ENCODE data around the gene BICDL2.
"Not testable (repeated sequence)": the region's sequence is repeated elsewhere in the genome, so short reads cannot be mapped to it uniquely, and the experiment has no call there.

BICDL2 gene

GRCh38 chr16:3036726-3037315 lies at the start of gene BICDL2:
TSS of gene BICDL2 (minus strand) at chr16:3036944. CDS start at chr16:3035496, 1,448 bp downstream.
- DNase-seq: peak; percentile 73

- DNase-seq: no peak
Measured at GRCh38 chr16:3085868-3086595, 49.3 kb upstream of the BICDL2 start.

GRCh38 chr16:3084969-3085670 lies 48.4 kb upstream of the BICDL2 start:
- no peak for DNase-seq

GRCh38 chr16:3084491-3084890 lies 47.7 kb upstream of the BICDL2 start:
- no peak for DNase-seq

DNA sequence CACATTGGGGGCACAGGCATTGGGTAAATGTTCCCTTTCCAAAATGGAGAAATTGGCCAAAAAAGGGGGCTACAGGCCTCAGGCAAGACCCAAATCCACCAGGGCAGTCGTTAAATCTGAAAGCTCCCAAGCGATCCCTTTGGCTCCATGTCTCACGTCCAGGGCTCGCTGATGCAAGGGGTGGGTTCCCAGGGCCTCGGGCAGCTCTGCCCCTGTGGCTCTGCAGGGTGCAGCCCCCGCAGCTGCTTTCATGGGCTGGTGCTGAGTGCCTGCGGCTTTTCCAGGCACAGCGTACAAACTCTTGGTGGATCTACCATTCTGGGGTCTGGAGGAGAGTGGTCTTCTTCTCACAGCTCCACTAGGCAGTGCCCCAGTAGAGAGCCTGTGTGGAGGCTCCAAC lies 46.7 kb upstream of the BICDL2 start:
- not testable (repeated sequence) for DNase-seq

- not testable (repeated sequence) for DNase-seq
Measured at GRCh38 chr16:3081957-3082356, 45.2 kb upstream of the BICDL2 start.

DNA sequence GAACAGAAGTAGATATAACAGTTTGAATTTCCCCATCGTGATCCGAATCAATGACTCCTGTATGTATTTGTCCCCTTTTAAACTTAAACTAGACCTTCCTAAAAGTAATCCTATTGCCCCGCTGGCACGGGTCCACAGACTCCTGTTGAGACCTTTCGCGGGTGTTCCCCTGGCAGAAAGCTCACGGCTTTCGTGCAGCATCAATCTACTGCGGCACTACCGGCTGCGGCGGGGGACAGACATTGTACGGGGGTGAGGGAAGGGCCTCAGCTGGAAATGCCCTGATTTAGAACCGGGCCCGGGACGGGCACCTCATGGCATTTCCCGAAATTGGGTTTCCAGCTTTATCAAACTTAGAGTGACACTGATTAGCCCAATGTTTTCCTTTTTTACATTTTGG lies 43.3 kb upstream of the BICDL2 start:
- DNase-seq: no peak

DNA sequence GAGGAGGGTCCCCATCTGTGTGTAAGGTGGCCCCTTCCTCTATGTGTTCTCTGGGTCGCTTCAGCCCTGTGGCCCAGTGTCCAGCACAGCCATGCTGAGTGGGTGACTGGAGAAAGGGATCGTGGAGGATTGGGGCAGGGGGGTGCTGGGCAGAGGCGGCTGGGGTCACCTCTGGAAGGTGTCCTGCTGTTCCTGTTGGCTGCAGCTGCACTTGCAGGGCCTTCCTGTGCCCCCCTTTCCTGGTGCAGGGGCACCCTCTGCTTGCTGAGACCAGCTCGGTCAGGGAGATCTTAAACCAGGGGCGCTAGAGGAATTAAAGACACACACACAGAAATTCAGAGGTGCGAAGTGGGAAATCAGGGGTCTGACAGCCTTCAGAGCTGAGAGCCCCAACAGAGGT lies 39.8 kb upstream of the BICDL2 start:
- DNase-seq: no peak

GRCh38 chr16:3075946-3076345 lies 39.2 kb upstream of the BICDL2 start:
- DNase-seq: not testable (repeated sequence)

DNA sequence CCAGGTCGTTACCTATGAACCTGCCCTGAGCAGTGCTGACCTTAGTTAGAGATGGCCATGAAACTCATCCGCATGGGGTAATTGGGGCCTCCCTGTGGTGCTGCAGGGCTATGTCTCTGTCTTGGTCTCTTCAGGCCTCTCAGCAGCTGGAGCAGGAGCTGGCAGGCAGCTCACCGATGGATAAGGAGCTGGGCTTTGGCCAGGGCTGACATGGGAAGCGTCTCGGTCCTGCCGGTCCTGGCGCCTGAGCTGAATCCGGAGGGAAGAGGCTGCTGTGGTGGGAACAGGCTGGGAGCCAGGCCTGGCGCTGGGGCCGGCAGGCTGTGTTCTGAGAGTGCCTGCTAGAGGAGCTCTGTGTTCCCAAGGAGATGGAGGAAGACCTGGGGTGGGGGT lies 38.8 kb upstream of the BICDL2 start:
- no peak for DNase-seq

- DNase-seq: no peak
Measured at GRCh38 chr16:3074860-3075522, 38.2 kb upstream of the BICDL2 start.

DNA sequence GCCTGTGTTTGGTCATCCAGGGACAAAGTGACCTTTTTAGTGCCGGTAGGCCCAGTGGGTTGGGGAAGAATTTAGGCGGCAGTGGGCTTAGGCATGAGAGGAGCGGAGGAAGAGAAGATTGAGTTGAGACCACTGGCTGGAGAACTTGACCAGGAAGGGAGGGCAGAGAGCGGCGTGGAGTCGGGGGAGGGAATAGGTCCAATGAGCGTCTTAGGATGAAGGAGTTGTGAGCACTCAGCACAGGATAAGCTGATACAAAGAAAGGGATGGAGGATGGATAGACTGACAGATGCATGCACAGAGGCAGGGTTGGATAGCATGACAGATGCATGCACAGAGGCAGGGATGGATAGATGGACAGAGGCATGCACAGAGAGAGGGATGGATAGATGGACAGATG lies 36.7 kb upstream of the BICDL2 start:
- DNase-seq: no peak

DNA sequence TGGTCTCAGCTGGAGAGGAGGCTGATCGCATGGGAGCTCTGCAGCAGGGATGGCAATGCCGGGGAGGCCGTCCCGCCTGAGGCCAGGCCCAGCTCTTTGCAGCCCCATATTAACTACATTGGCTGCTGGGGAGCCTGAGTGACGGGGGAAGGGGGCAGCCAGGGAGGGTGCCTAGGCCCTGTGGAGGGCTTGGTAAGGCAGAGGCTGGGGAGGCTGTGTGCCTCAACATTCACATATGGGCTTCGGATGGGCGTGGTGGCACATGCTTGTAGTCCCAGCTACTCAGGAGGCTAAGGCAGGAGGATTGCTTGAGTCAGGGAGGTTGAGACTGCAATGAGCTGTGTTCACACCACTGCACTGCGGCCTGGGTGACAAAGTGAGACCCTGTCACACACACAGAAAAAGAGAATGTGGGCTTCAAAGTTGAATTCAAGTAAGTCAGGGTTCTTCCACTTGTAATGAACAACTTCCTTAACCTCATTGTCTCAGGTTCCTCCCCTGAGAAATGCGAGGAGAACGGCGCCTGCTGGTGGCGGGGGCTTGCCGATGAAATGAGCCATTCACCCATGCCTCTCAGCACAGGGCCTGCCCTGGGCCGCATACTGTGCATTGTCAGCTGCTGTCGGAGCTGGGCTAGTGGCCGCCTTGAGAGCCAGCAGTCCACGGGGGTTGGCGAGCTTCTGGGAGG lies 36.0 kb upstream of the BICDL2 start:
- not testable (repeated sequence) for DNase-seq

GRCh38 chr16:3072148-3072547 lies 35.4 kb upstream of the BICDL2 start:
- not testable (repeated sequence) for DNase-seq

- no peak for DNase-seq
Measured at GRCh38 chr16:3071655-3072054, 34.9 kb upstream of the BICDL2 start.

DNA sequence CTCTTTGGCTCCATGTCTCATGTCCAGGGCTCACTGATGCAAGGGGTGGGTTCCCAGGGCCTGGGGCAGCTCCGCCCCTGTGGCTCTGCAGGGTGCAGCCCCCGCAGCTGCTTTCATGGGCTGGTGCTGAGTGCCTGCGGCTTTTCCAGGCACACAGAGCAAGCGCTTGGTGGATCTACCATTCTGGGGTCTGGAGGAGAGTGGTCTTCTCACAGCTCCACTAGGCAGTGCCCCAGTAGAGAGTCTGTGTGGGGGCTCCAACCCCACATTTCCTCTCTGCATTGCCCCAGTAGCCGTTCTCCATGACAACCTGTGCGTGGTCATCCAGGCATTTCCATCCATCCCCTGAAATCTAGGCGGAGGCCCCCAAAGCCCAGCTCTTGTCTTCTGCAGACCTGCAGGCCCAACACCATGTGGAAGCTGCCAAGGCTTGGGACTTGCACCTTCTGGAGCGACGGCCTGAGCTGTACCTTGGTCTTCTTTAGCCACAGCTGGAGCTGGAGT lies 33.9 kb upstream of the BICDL2 start:
- no peak for DNase-seq

- DNase-seq: not testable (repeated sequence)
Measured at GRCh38 chr16:3069146-3069545, 32.4 kb upstream of the BICDL2 start.

DNA sequence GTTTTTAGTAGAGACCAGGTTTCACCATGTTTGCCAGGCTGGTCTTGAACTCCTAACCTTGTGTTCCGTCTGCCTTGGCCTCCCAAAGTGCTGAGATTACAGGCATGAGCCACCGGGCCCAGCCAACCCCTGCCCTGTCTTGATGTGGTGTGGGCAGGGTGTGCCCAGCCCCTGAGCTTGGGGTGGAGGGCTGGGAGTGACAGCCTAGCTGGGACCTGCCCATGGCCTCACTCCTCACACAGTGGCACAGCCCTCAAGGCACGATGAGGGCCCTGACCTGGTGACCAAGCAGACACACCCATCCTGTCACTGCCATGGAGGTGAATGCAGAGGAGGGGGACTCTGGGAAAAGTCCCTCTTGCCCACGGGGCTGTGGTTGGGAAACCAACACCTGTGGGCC lies 31.7 kb upstream of the BICDL2 start:
- no peak for DNase-seq

- no peak for DNase-seq
Measured at GRCh38 chr16:3066440-3066748, 29.6 kb upstream of the BICDL2 start.

DNA sequence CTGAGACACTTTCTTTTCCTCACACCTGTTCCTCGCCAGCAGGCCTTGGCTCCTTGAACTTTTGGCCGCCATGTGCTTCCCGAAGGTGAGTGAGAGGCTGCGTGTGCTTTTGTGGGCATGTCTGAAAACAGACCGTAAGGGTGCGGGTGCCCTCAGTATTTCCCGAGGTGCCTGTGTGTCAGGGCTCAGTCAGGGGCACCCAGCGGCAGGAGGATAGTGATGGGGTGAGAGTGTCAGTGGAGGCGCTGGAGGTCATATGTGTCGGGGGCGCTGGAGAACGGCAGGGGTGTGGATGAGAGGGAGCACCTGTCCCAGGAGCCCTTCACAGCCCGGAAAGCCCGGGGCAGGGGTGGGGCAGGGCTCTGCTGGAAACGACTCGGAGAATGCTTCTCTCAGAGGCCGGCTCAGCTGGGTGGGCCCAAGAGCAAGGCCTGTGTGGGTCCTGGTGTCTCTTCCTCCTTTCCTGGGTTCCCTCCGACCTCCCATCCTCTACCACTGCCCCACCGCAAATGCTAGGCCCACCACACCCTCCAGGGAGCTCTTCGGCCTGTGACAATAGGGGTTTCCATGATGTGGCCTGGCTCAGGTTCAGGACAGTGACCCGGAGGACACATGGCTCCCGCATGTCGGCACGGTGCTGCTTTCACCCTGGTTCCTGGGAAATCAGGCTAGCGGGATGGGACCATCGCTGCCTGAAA lies 29.1 kb upstream of the BICDL2 start:
- DNase-seq: no peak

DNA sequence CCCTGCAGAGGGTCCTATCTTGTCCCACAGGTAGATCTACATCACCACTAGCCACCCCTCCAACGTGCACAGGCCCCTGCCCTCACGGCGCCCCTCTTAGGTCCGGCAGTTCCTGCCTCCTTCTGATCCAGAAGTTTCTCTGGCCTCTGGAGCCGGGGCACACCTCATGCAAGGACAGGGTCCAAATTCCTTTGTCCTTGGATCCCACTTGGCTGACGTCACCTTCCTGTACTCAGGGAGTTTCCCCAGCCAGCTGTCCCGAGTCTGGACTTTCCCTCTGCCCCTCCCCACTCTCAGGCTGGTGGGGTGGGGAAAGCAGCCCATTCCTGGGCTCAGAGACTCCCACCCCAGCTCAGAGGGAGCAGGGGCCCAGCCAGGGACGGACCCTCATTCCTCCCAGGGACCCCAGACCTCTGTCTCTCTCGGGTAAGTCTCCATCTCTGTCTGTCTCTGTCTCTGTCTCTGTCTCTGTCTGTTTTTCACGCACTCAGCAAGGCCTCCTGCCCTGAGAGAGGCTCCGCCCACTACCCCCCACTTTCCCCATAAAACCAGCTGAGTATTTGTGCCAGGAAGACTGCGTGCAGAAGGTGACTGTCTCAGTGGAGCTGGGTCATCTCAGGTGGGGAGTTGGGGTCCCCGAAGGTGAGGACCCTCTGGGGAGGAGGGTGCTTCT lies 28.5 kb upstream of the BICDL2 start, which contains the start of gene IL32:
IL32 (plus strand) TSS at position 572 of the 673 bp plus-strand sequence. CDS start 172 bp downstream, outside the sequence.
- DNase-seq: peak; percentile 54
